HEK293 (cell line): ENCODE data around the gene RNF123.

Source experiments
- CTCF ChIA-PET: fragments of 350-600 bp; formaldehyde crosslinking; extraction: SDS; loops from one replicate; lab custom pipeline; 2021; ENCODE audit warnings: antibody characterized with exemption; lab: Yijun Ruan, JAX
- POLR2A ChIA-PET: fragments of 300-600 bp; formaldehyde crosslinking; extraction: SDS; loops from one replicate; lab custom pipeline; 2020; ENCODE audit warnings: antibody characterized with exemption, inconsistent platforms; lab: Yijun Ruan, JAX
- H3K27ac ChIP-seq: fragments of 200-500 bp; sonication (Bioruptor generic); 2 replicates; pipeline ENCODE4 v1.5.1; 2014; ENCODE audit warnings: low read depth, low read length, control low read depth, inconsistent platforms; ENCODE audit errors: extremely low read depth
- H3K36me3 ChIP-seq, 2 experiments: fragments of 200-500 bp in 1 of 2; sonication (Bioruptor generic) in 1 of 2; 1 replicate in 1 of 2; 2 replicates in 1 of 2; pipeline ENCODE4 v1.5.1; 2014 to 2017; ENCODE audit warnings: inconsistent platforms in 2 of 2, low read length in 2 of 2; ENCODE audit not compliant: control insufficient read depth in 2 of 2, insufficient read depth in 1 of 2
- H3K4me1 ChIP-seq: fragments of 200-500 bp; sonication (Bioruptor generic); 2 replicates; pipeline ENCODE4 v1.5.1; 2014; ENCODE audit warnings: mild to moderate bottlenecking, low read length, inconsistent platforms; ENCODE audit not compliant: control insufficient read depth, insufficient read depth
- H3K4me3 ChIP-seq: 2 replicates; pipeline ENCODE4 v1.5.1; 2011; ENCODE audit warnings: low read depth, mild to moderate bottlenecking, control low read depth, low read length, moderate library complexity
- H3K9me3 ChIP-seq: fragments of 200-500 bp; sonication (Bioruptor generic); 2 replicates; pipeline ENCODE4 v1.5.1; 2014; ENCODE audit warnings: low read depth, low read length, inconsistent platforms; ENCODE audit not compliant: control insufficient read depth, insufficient read depth
- KLF8 ChIP-seq: fragments of 450-650 bp; formaldehyde crosslinking; IDR thresholded peaks from 2 replicates; pipeline ENCODE4 v1.5.1; 2016; ENCODE audit warnings: missing biosample characterization, missing genetic modification characterization
- SP2 ChIP-seq: fragments of 450-650 bp; formaldehyde crosslinking; IDR thresholded peaks from 2 replicates; pipeline ENCODE4 v1.5.1; 2016; ENCODE audit warnings: missing biosample characterization, missing genetic modification characterization
- ZBTB10 ChIP-seq: fragments of 450-650 bp; formaldehyde crosslinking; IDR thresholded peaks from 2 replicates; pipeline ENCODE4 v1.5.1; 2016; ENCODE audit warnings: missing biosample characterization, missing genetic modification characterization
- ZBTB11 ChIP-seq: fragments of 450-650 bp; formaldehyde crosslinking; conservative IDR thresholded peaks from 2 replicates; pipeline ENCODE4 v1.5.1; 2016; ENCODE audit warnings: low read depth, missing biosample characterization, missing genetic modification characterization
- ZNF133 ChIP-seq: fragments of 450-650 bp; formaldehyde crosslinking; IDR thresholded peaks from 2 replicates; pipeline ENCODE4 v1.5.1; 2016; ENCODE audit warnings: missing biosample characterization, missing genetic modification characterization
- ZNF391 ChIP-seq: fragments of 450-650 bp; formaldehyde crosslinking; IDR thresholded peaks from 2 replicates; pipeline ENCODE4 v1.5.1; 2016; ENCODE audit warnings: low read depth, missing biosample characterization, missing genetic modification characterization, borderline replicate concordance
- ZNF394 ChIP-seq: fragments of 450-650 bp; formaldehyde crosslinking; IDR thresholded peaks from 2 replicates; pipeline ENCODE4 v1.5.1; 2016; ENCODE audit warnings: missing biosample characterization, missing genetic modification characterization, mild to moderate bottlenecking, moderate library complexity, borderline replicate concordance
- ZNF501 ChIP-seq: fragments of 450-650 bp; formaldehyde crosslinking; IDR thresholded peaks from 2 replicates; pipeline ENCODE4 v1.5.1; 2016; ENCODE audit warnings: missing biosample characterization, missing genetic modification characterization
- ZNF544 ChIP-seq: fragments of 450-650 bp; formaldehyde crosslinking; IDR thresholded peaks from 2 replicates; pipeline ENCODE4 v1.5.0; 2017; ENCODE audit warnings: missing biosample characterization, missing genetic modification characterization
- ZNF837 ChIP-seq: fragments of 450-650 bp; formaldehyde crosslinking; IDR thresholded peaks from 2 replicates; pipeline ENCODE4 v1.5.1; 2016; ENCODE audit warnings: missing biosample characterization, missing genetic modification characterization
- TF ChIP-seq, protein P1 (sequence below): fragments of 450-650 bp; formaldehyde crosslinking; IDR thresholded peaks from 2 replicates; pipeline ENCODE4 v1.5.1; 2016; ENCODE audit warnings: missing biosample characterization, missing genetic modification characterization
- TF ChIP-seq, protein P2 (sequence below): fragments of 450-650 bp; IDR thresholded peaks from 2 replicates; pipeline ENCODE4 v1.5.1; 2018; ENCODE audit warnings: missing biosample characterization, missing genetic modification characterization
- TF ChIP-seq, protein P3 (sequence below): fragments of 450-650 bp; formaldehyde crosslinking; IDR thresholded peaks from 2 replicates; pipeline ENCODE4 v1.5.1; 2016; ENCODE audit warnings: missing biosample characterization, missing genetic modification characterization

The RNF123 gene

DNA sequence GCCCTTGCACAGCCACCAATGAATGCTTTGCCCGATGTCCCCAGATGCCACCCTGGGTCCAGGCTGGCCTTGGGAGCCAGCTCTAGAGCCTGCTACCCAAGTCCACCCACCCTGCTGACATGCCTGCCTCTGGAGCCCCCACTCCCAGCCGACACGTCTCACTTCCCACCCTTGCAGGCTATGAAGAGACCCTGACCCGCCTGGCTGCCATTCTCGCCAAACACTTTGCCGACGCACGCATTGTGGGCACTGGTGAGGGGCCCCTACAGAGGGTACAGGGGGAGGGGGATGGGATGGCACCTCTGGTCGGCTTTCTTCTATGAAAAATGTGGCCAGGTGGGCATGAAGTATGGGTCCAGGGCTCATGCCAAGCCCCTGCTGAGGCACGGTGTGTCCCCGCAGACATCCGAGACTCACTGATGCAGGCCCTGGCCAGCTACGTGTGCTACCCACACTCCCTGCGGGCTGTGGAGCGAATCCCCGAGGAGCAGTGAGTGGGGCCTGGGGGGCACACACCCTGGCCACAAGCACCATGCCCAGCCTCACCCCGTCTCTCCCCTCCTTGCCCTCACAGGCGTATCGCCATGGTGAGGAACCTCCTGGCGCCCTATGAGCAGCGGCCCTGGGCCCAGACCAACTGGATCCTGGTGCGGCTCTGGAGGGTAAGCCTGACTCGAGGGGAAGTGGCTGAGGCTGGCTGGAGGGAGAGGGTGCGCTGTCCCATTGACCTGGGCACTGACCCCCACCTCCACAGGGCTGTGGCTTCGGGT is 24.2 kb downstream of the RNF123 start:
- H3K4me3 ChIP-seq: no peak overlapping the region
- H3K27ac ChIP-seq: no peak overlapping the region
- ChIA-PET POLR2A (no interaction called here), CTCF (no interaction called here)
- no peaks in the 10 kb centered on the region for H3K9me3 ChIP-seq
- H3K4me1 ChIP-seq: no peaks in the 10 kb centered on the region
- H3K36me3 ChIP-seq: peaks cover 0 to 58% of the 10 kb centered on the region in 2 experiments; a peak in 2 of 3 replicates
- TF ChIP-seq ZBTB11 (tag by site-specific recombination) (no peak), ZNF394 (tag by site-specific recombination) (no peak), KLF8 (tag by site-specific recombination) (no peak), SP2 (tag by site-specific recombination) (no peak), ZNF133 (no peak), ZNF501 (tag by site-specific recombination) (no peak), ZNF544 (no peak), ZNF391 (tag by site-specific recombination) (no peak), ZBTB10 (no peak)
- TF ChIP-seq, protein P1, sequence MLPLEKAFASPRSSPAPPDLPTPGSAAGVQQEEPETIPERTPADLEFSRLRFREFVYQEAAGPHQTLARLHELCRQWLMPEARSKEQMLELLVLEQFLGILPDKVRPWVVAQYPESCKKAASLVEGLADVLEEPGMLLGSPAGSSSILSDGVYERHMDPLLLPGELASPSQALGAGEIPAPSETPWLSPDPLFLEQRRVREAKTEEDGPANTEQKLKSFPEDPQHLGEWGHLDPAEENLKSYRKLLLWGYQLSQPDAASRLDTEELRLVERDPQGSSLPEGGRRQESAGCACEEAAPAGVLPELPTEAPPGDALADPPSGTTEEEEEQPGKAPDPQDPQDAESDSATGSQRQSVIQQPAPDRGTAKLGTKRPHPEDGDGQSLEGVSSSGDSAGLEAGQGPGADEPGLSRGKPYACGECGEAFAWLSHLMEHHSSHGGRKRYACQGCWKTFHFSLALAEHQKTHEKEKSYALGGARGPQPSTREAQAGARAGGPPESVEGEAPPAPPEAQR (tag by site-specific recombination): no peak
- TF ChIP-seq, protein P2, sequence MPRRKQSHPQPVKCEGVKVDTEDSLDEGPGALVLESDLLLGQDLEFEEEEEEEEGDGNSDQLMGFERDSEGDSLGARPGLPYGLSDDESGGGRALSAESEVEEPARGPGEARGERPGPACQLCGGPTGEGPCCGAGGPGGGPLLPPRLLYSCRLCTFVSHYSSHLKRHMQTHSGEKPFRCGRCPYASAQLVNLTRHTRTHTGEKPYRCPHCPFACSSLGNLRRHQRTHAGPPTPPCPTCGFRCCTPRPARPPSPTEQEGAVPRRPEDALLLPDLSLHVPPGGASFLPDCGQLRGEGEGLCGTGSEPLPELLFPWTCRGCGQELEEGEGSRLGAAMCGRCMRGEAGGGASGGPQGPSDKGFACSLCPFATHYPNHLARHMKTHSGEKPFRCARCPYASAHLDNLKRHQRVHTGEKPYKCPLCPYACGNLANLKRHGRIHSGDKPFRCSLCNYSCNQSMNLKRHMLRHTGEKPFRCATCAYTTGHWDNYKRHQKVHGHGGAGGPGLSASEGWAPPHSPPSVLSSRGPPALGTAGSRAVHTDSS (tag by site-specific recombination): no peak

DNA sequence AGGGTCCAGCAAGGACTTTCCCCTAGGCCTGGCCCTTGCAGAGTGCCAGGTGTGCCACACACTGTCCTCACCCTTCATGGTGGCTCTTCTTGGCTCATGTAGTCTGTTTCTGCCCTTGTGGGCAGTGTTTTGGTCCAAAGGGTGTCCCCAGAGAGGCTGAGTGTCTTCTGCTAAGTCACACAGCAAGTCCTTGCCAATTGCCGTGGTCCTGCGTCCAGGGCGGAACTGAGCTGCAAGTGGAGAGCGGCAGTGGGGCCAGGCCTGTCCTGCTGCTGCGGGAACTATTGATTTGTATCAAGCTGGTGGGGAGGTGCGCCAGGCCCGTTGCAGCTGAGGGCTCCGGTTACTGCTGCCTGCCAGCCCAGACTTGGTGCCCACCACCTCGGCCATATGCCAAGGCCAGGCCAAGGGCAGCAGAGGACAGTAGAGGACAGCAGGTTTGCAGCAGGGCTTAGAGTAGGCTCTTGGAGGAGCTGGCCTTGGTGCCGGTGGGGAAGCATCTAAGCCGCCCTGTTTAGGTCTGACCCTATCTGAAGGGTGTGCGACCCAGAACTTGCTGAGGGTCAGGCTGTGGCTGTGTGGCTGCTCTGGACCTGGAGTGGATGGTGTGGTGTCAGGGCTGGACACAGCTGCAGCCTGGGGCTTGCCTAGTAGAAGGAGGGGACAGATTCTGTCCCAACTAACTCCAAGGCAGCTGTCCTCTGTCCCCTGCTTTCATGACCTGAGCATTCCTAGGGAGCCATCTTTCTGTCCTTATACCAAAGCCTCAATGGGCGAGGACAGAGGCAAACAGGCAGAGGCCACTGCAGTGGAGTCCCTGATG is 25.6 kb downstream of the RNF123 start:
- no peak overlapping the region for H3K27ac ChIP-seq
- H3K4me1 ChIP-seq: no peaks in the 10 kb centered on the region
- ChIA-PET CTCF (no interaction called here), POLR2A (interaction anchor here (1.3 kb wide), 1 partner anchor 8 kb away, joined by 9 read pairs; the partner anchor contains the start of gene GMPPB)
- peaks cover 0 to 66% of the 10 kb centered on the region in 2 experiments; a peak in 2 of 3 replicates for H3K36me3 ChIP-seq
- no peak for TF ChIP-seq ZNF837 (tag by site-specific recombination)
- TF ChIP-seq, protein P3, sequence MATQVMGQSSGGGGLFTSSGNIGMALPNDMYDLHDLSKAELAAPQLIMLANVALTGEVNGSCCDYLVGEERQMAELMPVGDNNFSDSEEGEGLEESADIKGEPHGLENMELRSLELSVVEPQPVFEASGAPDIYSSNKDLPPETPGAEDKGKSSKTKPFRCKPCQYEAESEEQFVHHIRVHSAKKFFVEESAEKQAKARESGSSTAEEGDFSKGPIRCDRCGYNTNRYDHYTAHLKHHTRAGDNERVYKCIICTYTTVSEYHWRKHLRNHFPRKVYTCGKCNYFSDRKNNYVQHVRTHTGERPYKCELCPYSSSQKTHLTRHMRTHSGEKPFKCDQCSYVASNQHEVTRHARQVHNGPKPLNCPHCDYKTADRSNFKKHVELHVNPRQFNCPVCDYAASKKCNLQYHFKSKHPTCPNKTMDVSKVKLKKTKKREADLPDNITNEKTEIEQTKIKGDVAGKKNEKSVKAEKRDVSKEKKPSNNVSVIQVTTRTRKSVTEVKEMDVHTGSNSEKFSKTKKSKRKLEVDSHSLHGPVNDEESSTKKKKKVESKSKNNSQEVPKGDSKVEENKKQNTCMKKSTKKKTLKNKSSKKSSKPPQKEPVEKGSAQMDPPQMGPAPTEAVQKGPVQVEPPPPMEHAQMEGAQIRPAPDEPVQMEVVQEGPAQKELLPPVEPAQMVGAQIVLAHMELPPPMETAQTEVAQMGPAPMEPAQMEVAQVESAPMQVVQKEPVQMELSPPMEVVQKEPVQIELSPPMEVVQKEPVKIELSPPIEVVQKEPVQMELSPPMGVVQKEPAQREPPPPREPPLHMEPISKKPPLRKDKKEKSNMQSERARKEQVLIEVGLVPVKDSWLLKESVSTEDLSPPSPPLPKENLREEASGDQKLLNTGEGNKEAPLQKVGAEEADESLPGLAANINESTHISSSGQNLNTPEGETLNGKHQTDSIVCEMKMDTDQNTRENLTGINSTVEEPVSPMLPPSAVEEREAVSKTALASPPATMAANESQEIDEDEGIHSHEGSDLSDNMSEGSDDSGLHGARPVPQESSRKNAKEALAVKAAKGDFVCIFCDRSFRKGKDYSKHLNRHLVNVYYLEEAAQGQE (tag by site-specific recombination): peak; percentile 79
- TF ChIP-seq, all 188 proteins: peak for 1
- no peak overlapping the region for H3K4me3 ChIP-seq
- no peaks in the 10 kb centered on the region for H3K9me3 ChIP-seq
